Heart left ventricle (tissue), 16 donors: ENCODE results near the gene EBF4. TPM values are rescaled to one million over a fixed set of nuclear protein-coding genes. Genes with fewer than 3 reads are reported as not detected.

ENCODE experiments used
- ATAC-seq, 4 donors: fragments of 200-7000 bp; cut with Tn5 transposase; one replicate each; pipeline ENCODE4 v1.9.1; 2020 to 2022; ENCODE audit warnings: moderate library complexity in 4 of 4, mild to moderate bottlenecking in 3 of 4, moderate number of reproducible peaks in 1 of 4
- DNase-seq, 5 donors: peaks; one replicate each; pipeline ENCODE4 v3.0.0-alpha.2; 2020
- H3K27ac ChIP-seq, 12 donors: fragments of 200-600 bp; sonication (generic) in 4 of 12; one replicate each; pipeline versions ENCODE4 v1.5.0 to v1.8.0; 2016 to 2022; ENCODE audit warnings: mild to moderate bottlenecking in 2 of 12
- H3K27me3 ChIP-seq, 9 donors: fragments of 200-600 bp; sonication (generic) in 2 of 9; one replicate each; pipeline versions ENCODE4 v1.5.1 to v1.8.0; 2016 to 2022; ENCODE audit warnings: mild to moderate bottlenecking in 3 of 9
- H3K36me3 ChIP-seq, 9 donors: fragments of 200-600 bp; sonication (generic) in 2 of 9; one replicate each; pipeline versions ENCODE4 v1.5.0 to v1.8.0; 2018 to 2022; ENCODE audit warnings: mild to moderate bottlenecking in 2 of 9
- H3K4me1 ChIP-seq, 12 donors: fragments of 200-600 bp; sonication (generic) in 4 of 12; one replicate each; pipeline versions ENCODE4 v1.5.0 to v1.8.0; 2016 to 2022; ENCODE audit warnings: mild to moderate bottlenecking in 3 of 12
- H3K4me3 ChIP-seq, 12 donors: fragments of 200-600 bp; sonication (generic) in 4 of 12; one replicate each; pipeline versions ENCODE4 v1.5.0 to v1.8.0; 2017 to 2022; ENCODE audit warnings: mild to moderate bottlenecking in 9 of 12, moderate library complexity in 4 of 12
- H3K9me3 ChIP-seq, 12 donors: fragments of 200-600 bp; sonication (generic) in 4 of 12; one replicate each; pipeline versions ENCODE4 v1.5.0 to v1.8.0; 2016 to 2022; ENCODE audit warnings: mild to moderate bottlenecking in 1 of 12
- POLR2A ChIP-seq, 2 donors: fragments of 450-650 bp; IDR thresholded peaks; one replicate each; pipeline ENCODE4 v1.6.1; 2017; ENCODE audit warnings: antibody characterized with exemption in 2 of 2, mild to moderate bottlenecking in 2 of 2, moderate library complexity in 2 of 2
- WGBS, 4 donors: extraction: QIAGEN DNeasy Blood & Tissue Kit in 2 of 4; methylation state at CpG; one replicate each; pipeline versions ENCODE4 v1.1.5 to v1.1.7; 2013 to 2018; 5-methylcytosine and 5-hydroxymethylcytosine counted together
- intact Hi-C, 10 donors: fragments of 100-400 bp; cut with DNase I; formaldehyde crosslinking; loops; one replicate each; pipeline versions ENCODE4 v1.11.1 to v1.14.2; 2022
- polyA plus RNA-seq, 2 donors: library from polyadenylated mRNA; stranded (reverse); fragments of 200-250 nt; gene quantifications; one replicate each; pipeline ENCODE4 v1.2.3, GENCODE V29; 2013
- total RNA-seq, 9 donors: library from RNA; depleted of rRNA in 2 of 9; stranded (reverse); fragments of >200 nt in 2 of 9; fragmentation: NEBNext Ultra II Directional in 3 of 9; extraction: Animal tissue kit (Norgen Biotek cat#: 25700) in 3 of 9; gene quantifications; one replicate each; pipeline versions ENCODE4 v1.1.0 to v1.2.4, GENCODE V29; 2016 to 2023
- TF ChIP-seq, protein P1 (sequence below), 12 donors: fragments of 200-600 bp; sonication (generic) in 4 of 12; IDR thresholded peaks; one replicate each; pipeline versions ENCODE4 v1.5.0 to v1.8.0; 2018 to 2022; ENCODE audit warnings: antibody characterized with exemption in 12 of 12, mild to moderate bottlenecking in 5 of 12
- donor health status: ischemic (EF 13 %, LVEDD 7.1; RV severe dilation, severe dysfunction).
- donor health status: healthy with polysubstance abuse.
- donor health status: DM: no; HTN: yes; CAD: no.
- donor health status: DM: no; HTN: no; CAD: no.
- donor health status: ischemic (EF 25% LVEDD 6.9; RV normal size, moderate dysfunction).
- donor health status: ischemic (EF 25% LVEDD 5.7; RV mildly dilated, moderate dysfunction).
- donor health status: healthy.
- donor health status: DM: yes; HTN: yes; CAD: no.
- donor health status: ischemic (EF 35%, LVEDD 5.7; RV mildly dilated, moderate dysfunction).
- donor health status: nonischemic (EF 11% LVEDD 7.7; RV severe dilation, severe dysfunction).
- donor health status: DM: yes; HTN: yes; CAD: no.
- donor health status: PGD.
- donor health status: ischemic (EF 29% LVEDD 5.4; RV normal size, mild dysfunction).
- donor health status: nonischemic (EF 23%, LVEDD 6.1; RV moderate dilation, normal function).

Gene EBF4
- total and polyA plus RNA-seq, 11 donors, result 2.5 to 6.4 (median 3.8) TPM

DNA sequence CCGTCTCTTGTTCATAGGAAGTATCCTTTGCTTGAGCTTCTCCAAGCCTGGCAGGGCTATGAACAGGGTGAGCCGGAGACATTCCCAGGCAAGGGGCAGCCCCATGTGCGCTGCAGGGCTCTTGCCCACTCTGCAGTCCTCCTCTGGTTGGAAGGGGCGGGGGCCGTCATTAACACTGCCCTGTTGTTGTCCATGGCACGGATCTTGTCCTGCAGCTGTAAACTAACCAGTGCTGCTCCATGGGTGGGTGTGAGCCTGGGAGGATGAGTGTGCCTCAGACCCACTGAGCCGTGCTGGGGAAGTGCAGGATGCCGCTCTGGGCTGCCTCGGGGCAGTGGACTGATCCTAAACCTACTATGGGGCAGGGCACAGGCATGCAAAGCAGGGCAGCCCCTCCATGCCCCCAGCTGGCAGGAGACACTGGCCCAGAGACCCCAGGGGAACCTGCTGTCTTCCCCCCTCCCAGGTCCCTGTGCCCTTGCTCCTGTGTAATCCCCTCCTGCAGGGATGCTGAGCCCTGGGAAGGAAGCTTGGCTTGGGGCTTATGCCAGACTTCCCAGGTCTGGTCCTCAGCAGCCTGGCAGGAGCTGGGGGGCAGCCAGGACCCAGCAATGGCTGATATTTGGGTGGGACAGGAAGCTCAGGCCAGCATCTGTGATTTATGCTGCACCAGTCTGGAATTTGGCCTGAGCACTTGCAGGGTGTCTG is 8.5 kb downstream of the EBF4 start:
- 70 to 80% (median 74%) methylated on average over 8 to 9 of the region's 9 CpGs for WGBS, 4 donors
- no peaks in the 10 kb centered on the region for H3K36me3 ChIP-seq
- no peak for TF ChIP-seq POLR2A (IDR thresholded peaks at IDR 0.05)
- TF ChIP-seq, protein P1, sequence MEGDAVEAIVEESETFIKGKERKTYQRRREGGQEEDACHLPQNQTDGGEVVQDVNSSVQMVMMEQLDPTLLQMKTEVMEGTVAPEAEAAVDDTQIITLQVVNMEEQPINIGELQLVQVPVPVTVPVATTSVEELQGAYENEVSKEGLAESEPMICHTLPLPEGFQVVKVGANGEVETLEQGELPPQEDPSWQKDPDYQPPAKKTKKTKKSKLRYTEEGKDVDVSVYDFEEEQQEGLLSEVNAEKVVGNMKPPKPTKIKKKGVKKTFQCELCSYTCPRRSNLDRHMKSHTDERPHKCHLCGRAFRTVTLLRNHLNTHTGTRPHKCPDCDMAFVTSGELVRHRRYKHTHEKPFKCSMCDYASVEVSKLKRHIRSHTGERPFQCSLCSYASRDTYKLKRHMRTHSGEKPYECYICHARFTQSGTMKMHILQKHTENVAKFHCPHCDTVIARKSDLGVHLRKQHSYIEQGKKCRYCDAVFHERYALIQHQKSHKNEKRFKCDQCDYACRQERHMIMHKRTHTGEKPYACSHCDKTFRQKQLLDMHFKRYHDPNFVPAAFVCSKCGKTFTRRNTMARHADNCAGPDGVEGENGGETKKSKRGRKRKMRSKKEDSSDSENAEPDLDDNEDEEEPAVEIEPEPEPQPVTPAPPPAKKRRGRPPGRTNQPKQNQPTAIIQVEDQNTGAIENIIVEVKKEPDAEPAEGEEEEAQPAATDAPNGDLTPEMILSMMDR (IDR thresholded peaks at IDR 0.05), result no peak

DNA sequence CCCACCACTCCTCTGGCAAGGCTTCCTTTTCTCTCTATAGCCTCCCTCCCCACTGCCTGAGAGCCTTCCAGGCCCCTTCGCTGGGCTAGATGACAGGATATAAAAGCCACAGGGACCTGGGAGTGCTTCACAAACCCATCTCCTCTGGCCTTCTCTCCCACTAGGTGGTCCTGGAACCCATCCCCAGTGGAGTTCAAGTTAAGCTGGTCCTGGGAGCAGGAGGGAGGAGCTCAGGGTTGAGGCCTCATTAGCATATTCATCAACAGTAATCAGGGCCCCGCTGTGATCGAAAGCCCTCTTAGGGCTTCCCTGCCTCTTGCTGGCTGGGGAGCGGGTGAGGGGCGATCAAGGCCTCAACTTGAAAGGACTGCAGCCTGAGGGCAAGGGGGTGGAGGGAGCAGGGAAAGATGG is 9.1 kb downstream of the EBF4 start:
- DNase-seq, result no peak
- Histone ChIP-seq H3K27me3 (peaks cover 0 to 3% (median 0%) of the 10 kb centered on the region in 9 donors), H3K27ac (no peak overlapping the region), H3K36me3 (no peaks in the 10 kb centered on the region), H3K4me1 (no peaks in the 10 kb centered on the region), H3K4me3 (no peak overlapping the region), H3K9me3 (no peaks in the 10 kb centered on the region)
- intact Hi-C loops, result loop anchor here in 1 of 10 donors (5.0 kb wide), 1 partner anchor 41 kb away; no protein-coding TSS in a partner anchor
- 76 to 86% (median 81%) methylated on average over 5 of the region's 5 CpGs for WGBS, 4 donors
- no peak for ATAC-seq
- no peak for TF ChIP-seq POLR2A (IDR thresholded peaks at IDR 0.05)
- TF ChIP-seq, protein P1 (IDR thresholded peaks at IDR 0.05), result no peak

More for the DNA sequence above, 8.5 kb downstream of the EBF4 start:
- intact Hi-C loops, result loop anchor here in 1 of 10 donors (5.0 kb wide), 1 partner anchor 41 kb away; no protein-coding TSS in a partner anchor
- H3K27me3 ChIP-seq, result peaks cover 0 to 8% (median 0%) of the 10 kb centered on the region in 9 donors
- H3K9me3 ChIP-seq, result no peaks in the 10 kb centered on the region
- H3K27ac ChIP-seq, result no peak overlapping the region
- no peak overlapping the region for H3K4me3 ChIP-seq
- DNase-seq (peak in 1 of 5 donors; percentile 5), ATAC-seq (peak in 1 of 4 donors; percentile 17)
- H3K4me1 ChIP-seq, result no peaks in the 10 kb centered on the region

DNA sequence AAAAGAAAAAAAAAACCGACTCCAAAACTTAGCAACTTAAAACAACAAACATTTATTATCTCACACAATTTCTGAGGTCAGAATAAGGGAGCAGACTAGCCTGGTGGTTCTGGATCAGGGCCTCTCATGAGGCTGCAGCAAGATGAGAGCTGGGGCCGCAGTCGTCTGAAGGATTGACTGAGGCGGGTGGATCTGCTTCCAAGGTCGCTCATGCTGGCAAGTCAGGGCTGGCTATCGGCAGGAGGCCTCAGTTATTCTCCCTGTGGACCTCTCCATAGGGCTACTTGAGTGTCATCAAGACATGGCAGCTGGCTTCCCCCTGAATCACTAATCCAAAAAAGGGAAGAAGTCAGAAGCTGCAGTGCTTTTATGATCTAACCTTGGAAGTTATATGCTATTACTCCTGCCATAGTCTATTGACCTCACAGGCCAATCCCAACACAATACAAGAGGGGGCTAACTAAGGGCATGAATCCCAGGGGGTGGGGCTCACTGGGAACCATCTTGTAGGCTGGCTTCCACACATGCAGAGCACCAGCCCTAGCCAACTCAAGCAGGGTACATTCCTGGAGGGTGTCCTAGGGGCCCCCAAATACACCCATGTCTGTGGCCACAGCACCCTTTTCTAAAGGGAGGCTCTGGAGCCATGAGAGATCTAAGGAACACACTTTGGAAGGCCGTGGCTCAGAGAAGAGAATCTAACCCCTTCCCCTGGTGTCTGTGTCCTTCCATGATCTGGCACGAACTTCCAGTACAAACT is 11.3 kb downstream of the EBF4 start:
- Histone ChIP-seq H3K27me3 (no peaks in the 10 kb centered on the region), H3K36me3 (no peaks in the 10 kb centered on the region), H3K27ac (no peak overlapping the region), H3K4me1 (no peaks in the 10 kb centered on the region), H3K4me3 (no peak overlapping the region), H3K9me3 (no peaks in the 10 kb centered on the region)
- intact Hi-C loops, result loop anchor here in 1 of 10 donors (5.0 kb wide), 1 partner anchor 38 kb away; no protein-coding TSS in a partner anchor
- ATAC-seq (no peak), DNase-seq (no peak)
- WGBS, 4 donors, result 89 to 95% (median 92%) methylated on average over 8 of the region's 8 CpGs
- TF ChIP-seq POLR2A (IDR thresholded peaks at IDR 0.05), result no peak
- TF ChIP-seq, protein P1 (IDR thresholded peaks at IDR 0.05), result no peak
